GM18498 (cell line): ENCODE measurements around the gene CLCNKA.
"Not testable (repeated sequence)": the region's sequence is repeated elsewhere in the genome, so short reads cannot be mapped to it uniquely, and the experiment has no call there.

Experiments
- ATAC-seq: cut with Tn5 transposase; IDR thresholded peaks from one replicate; pipeline ENCODE4 v1.9.1; 2021; ENCODE audit warnings: mild to moderate bottlenecking, moderate library complexity; ENCODE audit not compliant: unreplicated experiment

Gene CLCNKA

GRCh38 chr1:16039871-16040270 lies 18.0 kb downstream of the CLCNKA start:
- ATAC-seq: not testable (repeated sequence)

GRCh38 chr1:16041200-16041599 lies 19.4 kb downstream of the CLCNKA start:
- ATAC-seq: no peak

GRCh38 chr1:16042096-16042495 lies 20.3 kb downstream of the CLCNKA start:
- no peak for ATAC-seq

- ATAC-seq: not testable (repeated sequence)
Observed at GRCh38 chr1:16042654-16043053, 20.8 kb downstream of the CLCNKA start.

- no peak for ATAC-seq
Observed at GRCh38 chr1:16043521-16043920, 21.7 kb downstream of the CLCNKA start, which contains the start of gene CLCNKB. Gene CLCNKB (plus strand): TSS chr1:16043782. CDS start chr1:16044493, 711 bp downstream.

- ATAC-seq: no peak
Observed at GRCh38 chr1:16043950-16044349, 22.1 kb downstream of the CLCNKA start.

- no peak for ATAC-seq
Observed at GRCh38 chr1:16046842-16047241, 25.0 kb downstream of the CLCNKA start.

GRCh38 chr1:16047791-16048475 lies 26.1 kb downstream of the CLCNKA start:
- ATAC-seq: no peak

GRCh38 chr1:16048573-16049189 lies 26.8 kb downstream of the CLCNKA start:
- no peak for ATAC-seq

GRCh38 chr1:16050328-16050727 lies 28.5 kb downstream of the CLCNKA start:
- ATAC-seq: no peak

GRCh38 chr1:16051039-16051438 lies 29.2 kb downstream of the CLCNKA start:
- no peak for ATAC-seq

GRCh38 chr1:16051949-16052348 lies 30.1 kb downstream of the CLCNKA start:
- ATAC-seq: not testable (repeated sequence)

- ATAC-seq: no peak
Observed at GRCh38 chr1:16053781-16054502, 32.1 kb downstream of the CLCNKA start.

GRCh38 chr1:16054598-16055540 lies 33.0 kb downstream of the CLCNKA start:
- ATAC-seq: no peak

GRCh38 chr1:16055613-16056520 lies 34.0 kb downstream of the CLCNKA start:
- ATAC-seq: peak; percentile 58

GRCh38 chr1:16056521-16056912 lies 34.7 kb downstream of the CLCNKA start:
- not testable (repeated sequence) for ATAC-seq

- ATAC-seq: not testable (repeated sequence)
Observed at GRCh38 chr1:16057314-16057915, 35.6 kb downstream of the CLCNKA start.

- not testable (repeated sequence) for ATAC-seq
Observed at GRCh38 chr1:16058394-16059120, 36.7 kb downstream of the CLCNKA start.

GRCh38 chr1:16061266-16061665 lies 39.4 kb downstream of the CLCNKA start:
- no peak for ATAC-seq
